CD4-positive, alpha-beta memory T cell (primary cell): Measurements from ENCODE around the gene BAIAP3. TPM values are rescaled to one million over a fixed set of nuclear protein-coding genes. Genes with fewer than 3 reads are reported as not detected.

Source experiments
- CTCF ChIA-PET: fragments of 350-600 bp; sonication (Branson Sonifier 250); formaldehyde crosslinking; loops from one replicate; lab custom pipeline; 2021; ENCODE audit warnings: inconsistent platforms; ENCODE audit not compliant: partially characterized antibody; lab: Charles Lee
- POLR2A ChIA-PET: fragments of 350-600 bp; sonication (Branson Sonifier 250); formaldehyde crosslinking; loops from one replicate; lab custom pipeline; 2021; ENCODE audit not compliant: partially characterized antibody; lab: Charles Lee
- DNase-seq, 5 donors: peaks; one replicate each; pipeline versions ENCODE4 v3.0.0 to v3.0.0-alpha.2; 2020 to 2022; ENCODE audit warnings: mixed read lengths in 1 of 5
- H3K27ac ChIP-seq: one replicate; pipeline ENCODE4 v1.7.0; 2013; ENCODE audit warnings: low read depth, low read length
- H3K27me3 ChIP-seq: 2 replicates; pipeline ENCODE4 v1.7.0; 2013; ENCODE audit warnings: mild to moderate bottlenecking, low read length, moderate library complexity; ENCODE audit not compliant: insufficient read depth
- H3K36me3 ChIP-seq: 2 replicates; pipeline ENCODE4 v1.7.0; 2013; ENCODE audit warnings: mild to moderate bottlenecking, low read length, moderate library complexity; ENCODE audit not compliant: insufficient read depth
- H3K4me1 ChIP-seq: 2 replicates; pipeline ENCODE4 v1.7.0; 2013; ENCODE audit warnings: mild to moderate bottlenecking, low read length, moderate library complexity; ENCODE audit not compliant: insufficient read depth
- H3K4me3 ChIP-seq, 2 donors: one replicate each; pipeline ENCODE4 v1.7.0; 2013; ENCODE audit warnings: low read length in 2 of 2, mild to moderate bottlenecking in 1 of 2
- H3K9me3 ChIP-seq, 2 donors: one replicate each; pipeline ENCODE4 v1.7.0; 2013; ENCODE audit warnings: low read length in 2 of 2, control low read depth in 1 of 2; ENCODE audit not compliant: control insufficient read depth in 1 of 2
- H3K27ac Mint-ChIP-seq, 7 donors: one replicate each; pipeline ENCODE4 v1.8.0; 2020 to 2021; ENCODE audit warnings: mixed read lengths in 7 of 7, mild to moderate bottlenecking in 6 of 7, inconsistent platforms in 3 of 7, moderate library complexity in 3 of 7
- H3K27me3 Mint-ChIP-seq, 2 donors: one replicate each; pipeline ENCODE4 v1.8.0; 2020 to 2021; ENCODE audit warnings: mixed read lengths in 2 of 2
- H3K36me3 Mint-ChIP-seq, 2 donors: one replicate each; pipeline ENCODE4 v1.8.0; 2020 to 2021; ENCODE audit warnings: mixed read lengths in 2 of 2, inconsistent platforms in 1 of 2, mild to moderate bottlenecking in 1 of 2
- H3K4me1 Mint-ChIP-seq, 4 donors: one replicate each; pipeline ENCODE4 v1.8.0; 2020 to 2021; ENCODE audit warnings: mixed read lengths in 4 of 4, mild to moderate bottlenecking in 1 of 4
- H3K4me3 Mint-ChIP-seq, 8 donors: one replicate each; pipeline ENCODE4 v1.8.0; 2020 to 2021; ENCODE audit warnings: mixed read lengths in 8 of 8, mild to moderate bottlenecking in 7 of 8, moderate library complexity in 6 of 8, inconsistent platforms in 3 of 8
- H3K9me3 Mint-ChIP-seq, 8 donors: one replicate each; pipeline ENCODE4 v1.8.0; 2020 to 2021; ENCODE audit warnings: mixed read lengths in 8 of 8, mild to moderate bottlenecking in 5 of 8, inconsistent platforms in 3 of 8, moderate library complexity in 1 of 8
- intact Hi-C: fragments of 100-400 bp; cut with micrococcal nuclease; formaldehyde crosslinking; loops from one replicate; pipeline ENCODE4 v1.15.1; 2023
- polyA plus RNA-seq, 2 donors: library from polyadenylated mRNA; unstranded; fragments of 300-500 nt; fragmentation: Illumina TruSeq; gene quantifications; one replicate each; pipeline ENCODE4 v1.2.3, GENCODE V29; 2021
- total RNA-seq, 2 experiments: library from RNA; stranded (reverse); gene quantifications; one replicate each; pipeline ENCODE4 v1.2.3, GENCODE V29; 2021

Gene BAIAP3
- total and polyA plus RNA-seq, 4 experiments from 2014 or later: 1.0 to 19.7 (median 12.5) TPM

DNA sequence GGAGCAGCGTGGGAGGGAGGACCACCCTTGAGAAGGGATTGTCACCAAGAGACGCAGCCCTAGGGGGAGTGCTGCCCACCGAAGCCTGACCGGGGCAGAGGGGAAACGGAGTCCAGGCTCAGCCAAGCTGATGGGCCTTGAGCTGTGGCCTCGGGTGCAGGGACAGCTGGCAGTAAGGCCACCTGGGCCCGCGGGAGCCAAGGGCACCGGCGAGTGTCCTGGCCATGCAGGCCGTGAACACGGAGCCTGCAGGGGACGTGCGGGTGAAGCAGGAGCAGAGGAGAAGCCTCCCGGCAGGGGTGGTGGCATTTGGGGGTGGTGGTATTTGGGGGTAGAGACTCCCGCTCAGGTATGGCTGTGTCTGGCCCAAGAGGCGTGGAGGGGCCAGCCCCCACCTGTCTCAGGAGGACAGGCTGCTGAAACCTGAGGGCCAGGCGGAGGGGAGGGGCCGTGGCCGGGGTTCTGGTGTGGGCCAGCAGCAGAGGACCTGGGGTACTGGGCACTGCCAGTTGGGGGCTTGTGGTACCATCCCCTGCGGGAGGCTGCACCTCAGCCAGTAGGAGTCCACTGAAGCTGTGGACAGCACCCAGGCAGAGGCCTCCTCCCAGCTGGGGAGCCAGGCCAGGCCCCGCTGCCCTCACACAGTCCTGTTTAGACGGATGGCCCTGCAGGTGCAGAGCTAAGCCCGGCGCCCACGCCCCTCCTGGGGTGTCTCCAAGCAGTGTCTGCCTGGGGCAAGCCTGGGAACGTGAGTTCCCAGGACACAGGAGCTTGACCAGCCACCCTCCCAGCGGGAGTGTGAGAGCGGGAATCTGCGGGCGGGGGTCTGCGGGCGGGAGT lies 22.8 kb downstream of the BAIAP3 start:
- peaks cover 0 to 10% of the 10 kb centered on the region in 2 donors for H3K36me3 Mint-ChIP-seq
- Histone ChIP-seq H3K27ac (no peak overlapping the region), H3K36me3 (no peaks in the 10 kb centered on the region), H3K27me3 (no peaks in the 10 kb centered on the region), H3K9me3 (no peaks in the 10 kb centered on the region), H3K4me3 (no peak overlapping the region), H3K4me1 (peaks cover 12% of the 10 kb centered on the region)
- H3K27ac Mint-ChIP-seq: peak overlapping the region in 2 of 7 donors; percentile 50 to 51
- intact Hi-C loops: no loop called here
- CTCF ChIA-PET: no interaction called here
- no peak for DNase-seq
- H3K4me1 Mint-ChIP-seq: peaks cover 18 to 41% (median 22%) of the 10 kb centered on the region in 4 donors
- no peak overlapping the region for H3K4me3 Mint-ChIP-seq
- POLR2A ChIA-PET: no interaction called here
- no peaks in the 10 kb centered on the region for H3K27me3 Mint-ChIP-seq
- H3K9me3 Mint-ChIP-seq: peaks cover 0 to 7% (median 0%) of the 10 kb centered on the region in 8 donors

DNA sequence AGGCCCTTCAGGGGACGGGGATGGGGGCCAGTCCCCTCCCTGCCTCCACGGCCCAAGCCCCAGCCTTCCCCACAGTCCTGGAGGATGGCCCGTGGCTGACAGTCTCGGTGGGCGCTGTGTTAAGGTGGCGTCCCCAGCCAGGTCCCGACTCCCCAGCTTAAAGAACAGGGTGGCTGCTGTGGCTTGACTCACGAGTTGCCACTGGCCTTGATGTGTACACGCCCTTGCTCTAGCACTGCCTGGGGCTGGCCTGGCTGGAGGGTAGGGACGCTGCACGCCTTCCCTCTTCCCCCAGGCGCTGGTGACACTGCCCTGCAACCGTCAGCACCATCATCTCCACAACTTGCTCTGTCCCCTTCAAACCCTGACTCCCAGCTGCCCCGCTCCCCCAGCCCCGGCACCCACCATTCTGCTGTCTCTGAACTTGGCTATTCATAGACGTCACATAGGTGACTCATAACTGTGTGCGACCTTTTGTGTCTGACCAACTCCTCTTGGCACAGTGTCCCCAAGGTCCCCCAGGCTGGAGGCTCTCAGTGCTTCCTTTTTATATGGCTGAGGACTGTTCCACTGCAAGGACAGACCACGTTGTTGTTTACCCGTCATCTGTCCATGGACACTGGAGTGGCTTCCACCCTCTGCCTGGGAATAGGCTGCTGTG lies 24.6 kb downstream of the BAIAP3 start:
- Mint-ChIP-seq H3K4me1 (peaks cover 12 to 30% (median 15%) of the 10 kb centered on the region in 4 donors), H3K27ac (peak overlapping the region in 2 of 7 donors; percentile 35 to 60), H3K4me3 (peak overlapping the region in 1 of 8 donors; percentile 45), H3K27me3 (no peaks in the 10 kb centered on the region), H3K9me3 (no peaks in the 10 kb centered on the region), H3K36me3 (peaks cover 0 to 11% of the 10 kb centered on the region in 2 donors)
- no peaks in the 10 kb centered on the region for H3K9me3 ChIP-seq
- H3K36me3 ChIP-seq: peaks cover 9% of the 10 kb centered on the region
- intact Hi-C loops: no loop called here
- ChIA-PET POLR2A (no interaction called here), CTCF (no interaction called here)
- H3K4me1 ChIP-seq: peaks cover 4% of the 10 kb centered on the region
- H3K27me3 ChIP-seq: no peaks in the 10 kb centered on the region
- no peak for DNase-seq
- H3K27ac ChIP-seq: no peak overlapping the region
- H3K4me3 ChIP-seq: no peak overlapping the region

GRCh38 chr16:1361685-1362360 lies 28.4 kb downstream of the BAIAP3 start:
- H3K4me1 ChIP-seq: peaks cover 4% of the 10 kb centered on the region
- Mint-ChIP-seq H3K9me3 (no peaks in the 10 kb centered on the region), H3K4me3 (no peak overlapping the region), H3K27me3 (no peaks in the 10 kb centered on the region), H3K36me3 (peaks cover 11 to 31% of the 10 kb centered on the region in 2 donors), H3K4me1 (peaks cover 0 to 8% (median 2%) of the 10 kb centered on the region in 4 donors), H3K27ac (no peak overlapping the region)
- H3K4me3 ChIP-seq: no peak overlapping the region
- no peak overlapping the region for H3K27ac ChIP-seq
- POLR2A ChIA-PET: interaction anchor here (1.2 kb wide), 1 partner anchor 8 kb away, joined by 3 read pairs; no protein-coding TSS in a partner anchor
- no peaks in the 10 kb centered on the region for H3K27me3 ChIP-seq
- CTCF ChIA-PET: no interaction called here
- H3K36me3 ChIP-seq: peaks cover 27% of the 10 kb centered on the region
- DNase-seq: no peak
- intact Hi-C loops: loop anchor here (5.0 kb wide), 1 partner anchor 565 kb away; no protein-coding TSS in a partner anchor
- no peaks in the 10 kb centered on the region for H3K9me3 ChIP-seq

DNA sequence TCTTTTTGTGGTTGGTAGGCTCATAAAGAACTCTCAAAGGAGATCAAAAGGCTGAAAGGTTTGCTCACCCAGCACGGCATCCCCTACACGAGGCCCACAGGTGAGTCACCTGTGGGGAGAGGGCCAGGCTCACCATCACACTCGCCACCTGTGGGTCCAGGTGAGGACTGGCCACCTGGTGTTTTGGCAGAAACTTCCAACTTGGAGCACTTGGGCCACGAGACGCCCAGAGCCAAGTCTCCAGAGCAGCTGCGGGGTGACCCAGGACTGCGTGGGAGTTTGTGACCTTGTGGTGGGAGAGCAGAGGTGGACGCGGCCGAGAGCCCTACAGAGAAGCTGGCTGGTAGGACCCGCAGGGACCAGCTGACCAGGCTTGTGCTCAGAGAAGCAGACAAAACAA lies 29.4 kb downstream of the BAIAP3 start:
- Mint-ChIP-seq H3K4me1 (peaks cover 0 to 6% (median 2%) of the 10 kb centered on the region in 4 donors), H3K27me3 (no peaks in the 10 kb centered on the region), H3K36me3 (peaks cover 11 to 31% of the 10 kb centered on the region in 2 donors), H3K9me3 (no peaks in the 10 kb centered on the region), H3K27ac (peak overlapping the region in 2 of 7 donors; percentile 25 to 48), H3K4me3 (no peak overlapping the region)
- no peaks in the 10 kb centered on the region for H3K9me3 ChIP-seq
- POLR2A ChIA-PET: interaction anchor here (1.0 to 1.6 kb wide), 2 partner anchors 9 to 58 kb away, joined by 4 read pairs; partner anchors contain the start of gene UQCC4
- H3K36me3 ChIP-seq: peaks cover 27% of the 10 kb centered on the region
- CTCF ChIA-PET: interaction anchor here (1.3 to 3.4 kb wide), 13 partner anchors 9 to 362 kb away, joined by 3 to 12 read pairs (median 4); partner anchors contain the start of gene UQCC4
- intact Hi-C loops: loop anchor here (1.0 to 5.0 kb wide), 2 partner anchors 50 to 564 kb away; no protein-coding TSS in a partner anchor
- H3K4me1 ChIP-seq: peaks cover 4% of the 10 kb centered on the region
- no peak for DNase-seq
- no peak overlapping the region for H3K27ac ChIP-seq
- no peaks in the 10 kb centered on the region for H3K27me3 ChIP-seq
- H3K4me3 ChIP-seq: no peak overlapping the region

- intact Hi-C loops: loop anchor here (1.0 to 5.0 kb wide), 2 partner anchors 50 to 564 kb away; no protein-coding TSS in a partner anchor
- H3K4me3 ChIP-seq: no peak overlapping the region
- H3K4me3 Mint-ChIP-seq: no peak overlapping the region
- CTCF ChIA-PET: interaction anchor here (0.6 to 3.4 kb wide), 19 partner anchors 10 to 361 kb away, joined by 3 to 12 read pairs (median 4); partner anchors contain the start of genes JPT2, MAPK8IP3, PTX4 and UQCC4
- H3K27me3 ChIP-seq: no peaks in the 10 kb centered on the region
- H3K27ac ChIP-seq: no peak overlapping the region
- H3K9me3 Mint-ChIP-seq: no peaks in the 10 kb centered on the region
- peak; percentile 60 to 71 (median 68) for DNase-seq
- peak overlapping the region; percentile 8 to 81 (median 61) for H3K27ac Mint-ChIP-seq
- peaks cover 11 to 34% of the 10 kb centered on the region in 2 donors for H3K36me3 Mint-ChIP-seq
- H3K36me3 ChIP-seq: peaks cover 27% of the 10 kb centered on the region
- POLR2A ChIA-PET: interaction anchor here (0.6 to 1.6 kb wide), 6 partner anchors 10 to 566 kb away, joined by 3 to 4 read pairs (median 3); partner anchors contain the start of gene UQCC4
- no peaks in the 10 kb centered on the region for H3K9me3 ChIP-seq
- peaks cover 0 to 6% (median 2%) of the 10 kb centered on the region in 4 donors for H3K4me1 Mint-ChIP-seq
- peaks cover 4% of the 10 kb centered on the region for H3K4me1 ChIP-seq
- no peaks in the 10 kb centered on the region for H3K27me3 Mint-ChIP-seq
Measured at GRCh38 chr16:1363501-1364041, 30.1 kb downstream of the BAIAP3 start.

GRCh38 chr16:1364510-1364909 lies 31.1 kb downstream of the BAIAP3 start:
- Mint-ChIP-seq H3K9me3 (no peaks in the 10 kb centered on the region), H3K4me1 (peaks cover 0 to 6% (median 2%) of the 10 kb centered on the region in 4 donors), H3K36me3 (peaks cover 11 to 33% of the 10 kb centered on the region in 2 donors), H3K4me3 (no peak overlapping the region), H3K27me3 (no peaks in the 10 kb centered on the region), H3K27ac (no peak overlapping the region)
- H3K27ac ChIP-seq: no peak overlapping the region
- ChIA-PET POLR2A (interaction anchor here (0.9 to 1.3 kb wide), 2 partner anchors 44 to 68 kb away, joined by 3 read pairs; no protein-coding TSS in a partner anchor), CTCF (interaction anchor here (0.9 to 3.4 kb wide), 12 partner anchors 10 to 360 kb away, joined by 3 to 12 read pairs (median 4); partner anchors contain the start of gene JPT2)
- peaks cover 4% of the 10 kb centered on the region for H3K4me1 ChIP-seq
- intact Hi-C loops: loop anchor here (5.0 kb wide), 1 partner anchor 563 kb away; no protein-coding TSS in a partner anchor
- DNase-seq: no peak
- no peaks in the 10 kb centered on the region for H3K9me3 ChIP-seq
- peaks cover 27% of the 10 kb centered on the region for H3K36me3 ChIP-seq
- no peak overlapping the region for H3K4me3 ChIP-seq
- H3K27me3 ChIP-seq: no peaks in the 10 kb centered on the region
